AG04450 (cell line): ENCODE data around the gene ZNF236. TPM values are rescaled to one million over a fixed set of nuclear protein-coding genes. Genes with fewer than 3 reads are reported as not detected.

Experiments
- CTCF ChIA-PET: fragments of 300-600, 350-600 bp; formaldehyde crosslinking; extraction: SDS; loops from one replicate; lab custom pipeline; 2022; ENCODE audit warnings: antibody characterized with exemption, inconsistent platforms; lab: Charles Lee
- POLR2A ChIA-PET: fragments of 350-600 bp; formaldehyde crosslinking; extraction: SDS; loops from one replicate; lab custom pipeline; 2021; ENCODE audit warnings: antibody characterized with exemption, inconsistent platforms; lab: Yijun Ruan, JAX
- DNase-seq: peaks from one replicate; pipeline ENCODE4 v3.0.0-alpha.2; 2011; ENCODE audit warnings: low read depth, low spot score
- H3K27ac ChIP-seq: one replicate; pipeline ENCODE4 v1.5.1; 2012; ENCODE audit warnings: low read depth, low read length, control low read depth
- H3K27me3 ChIP-seq: one replicate; pipeline ENCODE4 v1.6.0; 2012; ENCODE audit warnings: low read length; ENCODE audit not compliant: control insufficient read depth, insufficient read depth
- H3K4me3 ChIP-seq: 2 replicates; pipeline ENCODE4 v1.5.1; 2011; ENCODE audit warnings: mild to moderate bottlenecking, low read depth, low read length, control low read depth
- H3K9me3 ChIP-seq: 2 replicates; pipeline ENCODE4 v1.5.1; 2012; ENCODE audit warnings: low read length; ENCODE audit not compliant: control insufficient read depth, insufficient read depth
- polyA plus RNA-seq: library from polyadenylated mRNA; depleted of rRNA; stranded (reverse); fragments of >200 nt; gene quantifications from 2 replicates; pipeline ENCODE4 v1.2.3, GENCODE V29; 2011
- TF ChIP-seq, protein P1 (sequence below): IDR thresholded peaks from 2 replicates; pipeline ENCODE4 v1.5.1; 2011; ENCODE audit warnings: low read depth, low read length, control low read depth, inconsistent platforms

Gene ZNF236
- polyA plus RNA-seq, 1 experiment, result 5.3 TPM

DNA sequence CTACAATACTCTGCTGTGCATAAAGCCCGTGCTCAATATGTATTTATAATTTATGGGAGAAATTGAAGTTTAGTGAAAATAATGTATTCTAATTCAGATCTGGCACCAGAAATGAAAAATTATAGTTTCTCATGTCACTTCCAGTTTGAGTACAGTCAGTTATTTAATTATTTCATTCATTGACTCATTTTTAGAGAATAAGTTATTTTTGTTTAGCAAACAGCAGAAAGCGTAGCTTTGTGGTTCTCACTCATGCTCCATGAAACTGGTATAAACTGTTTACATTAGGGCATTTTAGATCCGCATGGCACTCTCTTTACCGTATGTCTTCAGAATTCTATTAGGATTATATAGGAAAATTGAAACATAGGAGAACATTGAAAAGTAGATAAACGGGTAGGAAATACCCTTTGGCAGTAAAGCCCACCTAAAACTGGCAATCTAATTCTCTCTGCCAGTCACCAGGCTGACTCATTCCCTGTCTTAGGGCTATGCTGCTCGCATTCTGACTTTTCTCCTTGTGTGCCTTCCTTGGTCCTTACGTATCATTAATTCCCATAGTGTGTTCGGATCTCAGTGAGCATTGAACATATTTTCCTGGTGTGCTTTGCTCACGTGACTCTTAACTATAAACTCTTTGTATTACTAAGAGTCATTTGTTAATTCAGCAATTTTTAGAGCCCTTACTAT is 106.0 kb downstream of the ZNF236 start:
- no peak for DNase-seq
- POLR2A ChIA-PET, result no interaction called here
- H3K4me3 ChIP-seq, result no peak overlapping the region
- CTCF ChIA-PET, result interaction anchor here (1.2 kb wide), 1 partner anchor 125 kb away, joined by 5 read pairs; no protein-coding TSS in a partner anchor
- no peak overlapping the region for H3K27ac ChIP-seq
- H3K9me3 ChIP-seq, result no peaks in the 10 kb centered on the region
- H3K27me3 ChIP-seq, result no peaks in the 10 kb centered on the region
- TF ChIP-seq, protein P1, sequence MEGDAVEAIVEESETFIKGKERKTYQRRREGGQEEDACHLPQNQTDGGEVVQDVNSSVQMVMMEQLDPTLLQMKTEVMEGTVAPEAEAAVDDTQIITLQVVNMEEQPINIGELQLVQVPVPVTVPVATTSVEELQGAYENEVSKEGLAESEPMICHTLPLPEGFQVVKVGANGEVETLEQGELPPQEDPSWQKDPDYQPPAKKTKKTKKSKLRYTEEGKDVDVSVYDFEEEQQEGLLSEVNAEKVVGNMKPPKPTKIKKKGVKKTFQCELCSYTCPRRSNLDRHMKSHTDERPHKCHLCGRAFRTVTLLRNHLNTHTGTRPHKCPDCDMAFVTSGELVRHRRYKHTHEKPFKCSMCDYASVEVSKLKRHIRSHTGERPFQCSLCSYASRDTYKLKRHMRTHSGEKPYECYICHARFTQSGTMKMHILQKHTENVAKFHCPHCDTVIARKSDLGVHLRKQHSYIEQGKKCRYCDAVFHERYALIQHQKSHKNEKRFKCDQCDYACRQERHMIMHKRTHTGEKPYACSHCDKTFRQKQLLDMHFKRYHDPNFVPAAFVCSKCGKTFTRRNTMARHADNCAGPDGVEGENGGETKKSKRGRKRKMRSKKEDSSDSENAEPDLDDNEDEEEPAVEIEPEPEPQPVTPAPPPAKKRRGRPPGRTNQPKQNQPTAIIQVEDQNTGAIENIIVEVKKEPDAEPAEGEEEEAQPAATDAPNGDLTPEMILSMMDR, result no peak

DNA sequence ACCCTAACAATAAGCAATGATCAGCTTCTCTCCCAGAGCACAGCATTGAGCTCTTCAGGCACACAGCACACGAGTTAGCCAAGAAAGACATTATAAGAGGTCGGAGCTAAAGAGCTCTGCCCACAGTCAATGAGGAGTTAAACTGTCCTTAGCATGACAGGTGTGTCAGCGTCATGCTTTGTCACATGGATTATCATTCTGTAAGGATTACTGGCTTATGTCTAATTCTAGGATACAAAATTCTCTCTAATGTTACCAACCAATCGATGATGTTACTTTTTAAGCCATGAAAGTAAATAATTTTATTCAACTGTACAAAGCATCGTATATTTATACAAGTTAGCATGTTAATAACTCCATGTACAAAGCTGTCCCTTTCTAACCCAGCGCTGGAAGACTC is 108.8 kb downstream of the ZNF236 start:
- POLR2A ChIA-PET, result no interaction called here
- CTCF ChIA-PET, result interaction anchor here (0.6 to 3.0 kb wide), 4 partner anchors 7 to 1368 kb away, joined by 3 to 18 read pairs (median 7); no protein-coding TSS in a partner anchor
- TF ChIP-seq, protein P1, result no peak

DNA sequence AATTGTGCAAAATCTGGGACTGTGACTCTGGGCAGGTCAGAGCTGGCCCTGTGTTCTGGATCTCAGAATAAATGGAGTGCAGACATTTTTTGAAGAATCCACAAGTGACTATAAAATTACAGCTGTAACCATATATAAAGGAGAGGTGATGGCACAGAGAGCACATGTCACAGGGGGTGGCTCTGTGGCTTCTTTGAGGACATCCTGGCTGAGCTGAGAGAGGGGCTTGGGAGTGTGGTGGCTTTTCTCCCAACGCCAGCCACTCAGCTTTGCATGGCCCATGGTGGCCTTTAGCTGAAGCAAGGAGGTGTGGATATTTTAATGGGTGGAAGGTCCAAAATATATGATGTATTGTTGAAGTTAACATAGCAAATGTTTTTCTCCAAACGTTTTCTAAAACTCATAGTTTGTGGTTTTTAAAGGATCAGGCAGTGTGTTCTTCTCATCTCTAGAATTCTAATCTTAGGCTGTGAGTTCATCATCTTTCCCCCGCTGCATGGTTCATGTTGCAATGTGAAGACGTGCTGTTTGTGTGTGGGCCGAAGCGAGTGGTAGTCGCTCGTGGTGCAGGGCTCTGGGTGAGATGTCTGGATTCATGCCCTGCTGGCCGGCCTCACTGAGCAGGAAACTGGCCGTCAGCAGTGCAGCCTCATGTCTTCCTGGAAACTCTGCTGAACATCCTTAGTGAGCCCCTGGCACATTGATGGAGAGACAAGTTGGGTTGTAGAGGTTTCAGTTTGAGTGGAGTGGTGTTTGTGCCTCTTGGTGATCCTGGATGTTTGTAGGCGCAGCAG is 109.9 kb downstream of the ZNF236 start:
- Histone ChIP-seq H3K27ac (peak overlapping the region; percentile 85), H3K4me3 (peak overlapping the region; percentile 17; the same call in 1 of the 2 replicates), H3K9me3 (no peaks in the 10 kb centered on the region), H3K27me3 (no peaks in the 10 kb centered on the region)
- CTCF ChIA-PET, result interaction anchor here (0.6 to 3.0 kb wide), 5 partner anchors 8 to 1367 kb away, joined by 3 to 18 read pairs (median 7); no protein-coding TSS in a partner anchor
- POLR2A ChIA-PET, result no interaction called here
- TF ChIP-seq, protein P1, result no peak
- peak; percentile 80 for DNase-seq

More for the DNA sequence above, 108.8 kb downstream of the ZNF236 start:
- Histone ChIP-seq H3K27ac (no peak overlapping the region), H3K4me3 (no peak overlapping the region), H3K27me3 (no peaks in the 10 kb centered on the region), H3K9me3 (no peaks in the 10 kb centered on the region)
- DNase-seq, result no peak

DNA sequence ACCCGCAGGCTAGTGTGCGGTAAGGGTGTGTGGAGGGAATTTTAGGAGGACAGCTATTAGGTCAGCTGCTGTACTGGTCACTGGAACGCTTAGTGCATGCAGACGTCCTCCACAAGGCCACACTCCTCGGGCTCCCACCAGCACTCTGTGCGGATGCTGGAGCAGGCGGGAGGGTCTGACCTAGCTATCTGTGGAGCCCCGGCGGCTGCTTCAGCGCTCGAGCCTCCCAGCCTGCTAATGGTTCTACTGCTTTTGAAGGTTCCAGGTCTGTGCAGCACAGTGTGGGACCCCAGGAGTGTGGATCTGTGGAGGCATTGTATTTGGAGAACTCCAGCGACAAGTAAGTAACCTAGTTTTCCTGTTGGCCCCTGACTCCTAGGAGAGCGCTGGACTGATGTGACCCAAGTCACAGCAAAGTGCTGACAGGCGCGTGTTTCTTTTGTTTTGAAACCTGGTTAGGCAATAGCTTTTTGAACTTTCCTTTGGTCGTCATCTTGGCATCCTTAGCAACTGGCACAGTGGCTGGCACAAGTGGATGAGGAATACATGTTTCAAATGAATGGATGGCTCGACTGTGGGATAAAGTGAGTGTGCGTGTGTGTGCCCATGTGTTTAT is 113.5 kb downstream of the ZNF236 start:
- CTCF ChIA-PET, result no interaction called here
- POLR2A ChIA-PET, result no interaction called here
- no peak overlapping the region for H3K27ac ChIP-seq
- DNase-seq, result no peak
- no peak overlapping the region for H3K4me3 ChIP-seq
- TF ChIP-seq, protein P1, result no peak
- H3K27me3 ChIP-seq, result no peaks in the 10 kb centered on the region
- no peaks in the 10 kb centered on the region for H3K9me3 ChIP-seq
